Measurements from ENCODE around the gene PSTPIP2.
A peak's percentile ranks its signal among the peaks of the same experiment; 100 is the strongest.
"Not testable (repeated sequence)": the region's sequence is repeated elsewhere in the genome, so short reads cannot be mapped to it uniquely, and the experiment has no call there.

The PSTPIP2 gene

GRCh38 chr18:46095532-46095931 lies 23.5 kb upstream of the PSTPIP2 start:
- no peak for FAIRE-seq
- TF ChIP-seq TAF1 (IDR thresholded peaks at IDR 0.05; ENCODE audit: borderline replicate concordance, low read depth, low read length) (no peak), POLR2A (IDR thresholded peaks at IDR 0.05; ENCODE audit: low read depth, low read length) (no peak), POLR2AphosphoS5 (IDR thresholded peaks at IDR 0.05; ENCODE audit: low read depth, low read length) (no peak)
- no peak for DNase-seq (ENCODE audit: insufficient read length)

- DNase-seq (ENCODE audit: insufficient read length); FAIRE-seq: not testable (repeated sequence)
These were observed 16.4 kb upstream of the PSTPIP2 start for GRCh38 chr18:46088501-46088900.

- no peak for TF ChIP-seq POLR2AphosphoS5 (IDR thresholded peaks at IDR 0.05; ENCODE audit: low read depth, low read length)
- no peak for TF ChIP-seq TAF1 (IDR thresholded peaks at IDR 0.05; ENCODE audit: borderline replicate concordance, low read depth, low read length)
- TF ChIP-seq POLR2A (IDR thresholded peaks at IDR 0.05; ENCODE audit: low read depth, low read length): no peak
- peak; percentile 5 for FAIRE-seq
These were observed 12.4 kb upstream of the PSTPIP2 start for GRCh38 chr18:46084431-46084830.

GRCh38 chr18:46080156-46080555 lies 8.1 kb upstream of the PSTPIP2 start:
- TF ChIP-seq TAF1 (IDR thresholded peaks at IDR 0.05; ENCODE audit: borderline replicate concordance, low read depth, low read length) (no peak), POLR2A (IDR thresholded peaks at IDR 0.05; ENCODE audit: low read depth, low read length) (no peak), POLR2AphosphoS5 (IDR thresholded peaks at IDR 0.05; ENCODE audit: low read depth, low read length) (no peak)
- DNase-seq (ENCODE audit: insufficient read length) (no peak), FAIRE-seq (no peak)

More at GRCh38 chr18:46084431-46084830, 12.4 kb upstream of the PSTPIP2 start:
- no peak for DNase-seq (ENCODE audit: insufficient read length)

GRCh38 chr18:46079336-46079735 lies 7.3 kb upstream of the PSTPIP2 start:
- DNase-seq (ENCODE audit: insufficient read length) (no peak), FAIRE-seq (no peak)
- TF ChIP-seq TAF1 (IDR thresholded peaks at IDR 0.05; ENCODE audit: borderline replicate concordance, low read depth, low read length) (no peak), POLR2A (IDR thresholded peaks at IDR 0.05; ENCODE audit: low read depth, low read length) (no peak), POLR2AphosphoS5 (IDR thresholded peaks at IDR 0.05; ENCODE audit: low read depth, low read length) (no peak)

- FAIRE-seq (peak; percentile 87), DNase-seq (ENCODE audit: insufficient read length) (no peak)
- no peak for TF ChIP-seq TAF1 (IDR thresholded peaks at IDR 0.05; ENCODE audit: borderline replicate concordance, low read depth, low read length)
- no peak for TF ChIP-seq POLR2AphosphoS5 (IDR thresholded peaks at IDR 0.05; ENCODE audit: low read depth, low read length)
- no peak for TF ChIP-seq POLR2A (IDR thresholded peaks at IDR 0.05; ENCODE audit: low read depth, low read length)
These were observed 1.6 kb upstream of the PSTPIP2 start for GRCh38 chr18:46073474-46074331.

GRCh38 chr18:46072959-46073358 lies 899 bp upstream of the PSTPIP2 start:
- no peak for TF ChIP-seq POLR2A (IDR thresholded peaks at IDR 0.05; ENCODE audit: low read depth, low read length)
- no peak for TF ChIP-seq POLR2AphosphoS5 (IDR thresholded peaks at IDR 0.05; ENCODE audit: low read depth, low read length)
- no peak for TF ChIP-seq TAF1 (IDR thresholded peaks at IDR 0.05; ENCODE audit: borderline replicate concordance, low read depth, low read length)
- DNase-seq (ENCODE audit: insufficient read length) (no peak), FAIRE-seq (no peak)

GRCh38 chr18:46072376-46072867 lies 362 bp upstream of the PSTPIP2 start:
- DNase-seq (ENCODE audit: insufficient read length) (no peak), FAIRE-seq (no peak)
- no peak for TF ChIP-seq TAF1 (IDR thresholded peaks at IDR 0.05; ENCODE audit: borderline replicate concordance, low read depth, low read length)
- TF ChIP-seq POLR2A (IDR thresholded peaks at IDR 0.05; ENCODE audit: low read depth, low read length): no peak
- no peak for TF ChIP-seq POLR2AphosphoS5 (IDR thresholded peaks at IDR 0.05; ENCODE audit: low read depth, low read length)

- FAIRE-seq (peak; percentile 33), DNase-seq (ENCODE audit: insufficient read length) (no peak)
- TF ChIP-seq POLR2A (IDR thresholded peaks at IDR 0.05; ENCODE audit: low read depth, low read length) (no peak), TAF1 (IDR thresholded peaks at IDR 0.05; ENCODE audit: borderline replicate concordance, low read depth, low read length) (no peak), POLR2AphosphoS5 (IDR thresholded peaks at IDR 0.05; ENCODE audit: low read depth, low read length) (no peak)
These were observed 1.0 kb downstream of the PSTPIP2 start for GRCh38 chr18:46070815-46071652.

- DNase-seq (ENCODE audit: insufficient read length) (no peak), FAIRE-seq (no peak)
- no peak for TF ChIP-seq TAF1 (IDR thresholded peaks at IDR 0.05; ENCODE audit: borderline replicate concordance, low read depth, low read length)
- no peak for TF ChIP-seq POLR2AphosphoS5 (IDR thresholded peaks at IDR 0.05; ENCODE audit: low read depth, low read length)
- TF ChIP-seq POLR2A (IDR thresholded peaks at IDR 0.05; ENCODE audit: low read depth, low read length): no peak
These were observed 1.8 kb downstream of the PSTPIP2 start for GRCh38 chr18:46070232-46070631.

GRCh38 chr18:46069524-46069923 lies 2.5 kb downstream of the PSTPIP2 start:
- DNase-seq (ENCODE audit: insufficient read length) (no peak), FAIRE-seq (no peak)
- TF ChIP-seq POLR2AphosphoS5 (IDR thresholded peaks at IDR 0.05; ENCODE audit: low read depth, low read length) (no peak), TAF1 (IDR thresholded peaks at IDR 0.05; ENCODE audit: borderline replicate concordance, low read depth, low read length) (no peak), POLR2A (IDR thresholded peaks at IDR 0.05; ENCODE audit: low read depth, low read length) (no peak)
